Muscle layer of colon (tissue), 2 donors: Measurements from ENCODE around the gene POLR3C.

Source experiments
- H3K27ac ChIP-seq: one replicate; pipeline ENCODE4 v1.7.0; 2013; ENCODE audit warnings: low read depth, mild to moderate bottlenecking, low read length, moderate library complexity
- H3K27me3 ChIP-seq, 2 donors: one replicate each; pipeline ENCODE4 v1.7.0; 2013; ENCODE audit warnings: low read length in 2 of 2, mild to moderate bottlenecking in 2 of 2; ENCODE audit not compliant: insufficient read depth in 2 of 2, control insufficient read depth in 1 of 2
- H3K36me3 ChIP-seq: one replicate; pipeline ENCODE4 v1.7.0; 2013; ENCODE audit warnings: mild to moderate bottlenecking, low read length; ENCODE audit not compliant: insufficient read depth
- H3K4me1 ChIP-seq: one replicate; pipeline ENCODE4 v1.7.0; 2013; ENCODE audit warnings: mild to moderate bottlenecking, low read length; ENCODE audit not compliant: insufficient read depth
- H3K4me3 ChIP-seq, 2 donors: one replicate each; pipeline ENCODE4 v1.7.0; 2013; ENCODE audit warnings: low read length in 2 of 2, low read depth in 1 of 2, mild to moderate bottlenecking in 1 of 2, moderate library complexity in 1 of 2
- H3K9ac ChIP-seq: one replicate; pipeline ENCODE4 v1.7.0; 2013; ENCODE audit warnings: low read length
- H3K9me3 ChIP-seq: one replicate; pipeline ENCODE4 v1.7.0; 2013; ENCODE audit warnings: mild to moderate bottlenecking, low read length
- donor health status: abdominal sarcoma.
- donor health status: Adenocarcinoma of cecum.

Gene POLR3C

GRCh38 chr1:145878724-145879123, 54.7 kb downstream of the POLR3C start:
- Histone ChIP-seq H3K27ac (no peak overlapping the region), H3K27me3 (no peaks in the 10 kb centered on the region), H3K9ac (no peak overlapping the region)

GRCh38 chr1:145879775-145880174, 55.8 kb downstream of the POLR3C start:
- Histone ChIP-seq H3K27me3 (peaks cover 0 to under 1% of the 10 kb centered on the region in 2 donors), H3K4me1 (no peaks in the 10 kb centered on the region), H3K4me3 (no peak overlapping the region), H3K9ac (no peak overlapping the region), H3K36me3 (no peaks in the 10 kb centered on the region), H3K27ac (no peak overlapping the region), H3K9me3 (no peaks in the 10 kb centered on the region)

More at GRCh38 chr1:145878724-145879123, 54.7 kb downstream of the POLR3C start:
- Histone ChIP-seq H3K4me3 (no peak overlapping the region), H3K9me3 (no peaks in the 10 kb centered on the region), H3K36me3 (no peaks in the 10 kb centered on the region), H3K4me1 (no peaks in the 10 kb centered on the region)

DNA sequence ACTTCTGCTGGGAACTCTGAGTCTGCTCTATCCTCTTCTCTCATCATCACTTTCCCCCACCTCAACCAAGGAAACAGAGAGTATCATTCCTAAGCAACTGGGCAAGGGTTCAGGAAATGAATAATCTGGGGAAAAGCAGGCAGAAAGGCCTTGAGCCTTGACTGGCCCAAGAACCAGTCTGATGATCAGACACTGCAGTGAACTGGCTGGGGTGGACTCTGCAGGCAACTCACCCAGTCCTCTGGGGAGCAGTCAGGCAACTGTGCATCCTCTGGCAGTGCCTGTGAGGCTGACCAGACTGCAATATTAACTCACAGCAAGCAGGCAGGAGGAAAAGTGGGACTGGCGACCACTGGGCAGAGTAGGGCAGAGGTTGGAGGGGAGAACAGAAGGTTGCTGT, 60.7 kb downstream of the POLR3C start:
- Histone ChIP-seq H3K27me3 (peaks cover 0 to 6% of the 10 kb centered on the region in 2 donors), H3K4me3 (no peak overlapping the region), H3K9ac (no peak overlapping the region), H3K27ac (no peak overlapping the region), H3K9me3 (no peaks in the 10 kb centered on the region), H3K4me1 (peaks cover 7% of the 10 kb centered on the region), H3K36me3 (no peaks in the 10 kb centered on the region)

GRCh38 chr1:145885738-145886287, 61.8 kb downstream of the POLR3C start, which contains the start of gene ANKRD35:
Gene ANKRD35, minus strand, starts transcription at chr1:145885866. Its CDS starts 108 bp downstream, at chr1:145885758.
- Histone ChIP-seq H3K9me3 (no peaks in the 10 kb centered on the region), H3K27me3 (peaks cover 0 to 6% of the 10 kb centered on the region in 2 donors), H3K36me3 (no peaks in the 10 kb centered on the region), H3K27ac (peak within 1 kb of the TSS; percentile 1), H3K4me1 (peaks cover 7% of the 10 kb centered on the region), H3K9ac (no peak within 1 kb of the TSS), H3K4me3 (peak within 1 kb of the TSS; percentile 66 to 87)

DNA sequence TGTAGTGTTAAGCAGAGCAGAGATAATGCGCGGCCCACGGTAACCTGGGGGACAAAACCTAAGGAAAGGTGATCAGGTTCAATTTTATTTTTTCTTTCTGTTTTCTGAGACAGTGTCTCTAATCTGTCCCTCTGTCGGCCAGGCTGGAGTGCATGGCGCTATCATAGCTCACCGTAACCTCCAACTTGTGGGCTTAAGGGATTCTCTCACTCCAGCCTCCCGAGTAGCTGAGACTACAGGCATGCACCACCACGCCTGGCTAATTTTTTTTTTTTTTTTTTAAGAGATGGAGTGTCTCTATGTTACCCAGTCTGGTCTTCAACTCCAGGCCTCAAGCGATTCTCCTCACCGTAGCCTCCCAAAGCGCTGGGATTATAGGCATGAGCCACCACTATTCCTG, 62.4 kb downstream of the POLR3C start:
- Histone ChIP-seq H3K9ac (no peak overlapping the region), H3K36me3 (no peaks in the 10 kb centered on the region), H3K4me3 (peak overlapping the region; percentile 66 to 87), H3K4me1 (peaks cover 12% of the 10 kb centered on the region), H3K27me3 (peaks cover 0 to 6% of the 10 kb centered on the region in 2 donors), H3K9me3 (no peaks in the 10 kb centered on the region), H3K27ac (peak overlapping the region; percentile 1)

DNA sequence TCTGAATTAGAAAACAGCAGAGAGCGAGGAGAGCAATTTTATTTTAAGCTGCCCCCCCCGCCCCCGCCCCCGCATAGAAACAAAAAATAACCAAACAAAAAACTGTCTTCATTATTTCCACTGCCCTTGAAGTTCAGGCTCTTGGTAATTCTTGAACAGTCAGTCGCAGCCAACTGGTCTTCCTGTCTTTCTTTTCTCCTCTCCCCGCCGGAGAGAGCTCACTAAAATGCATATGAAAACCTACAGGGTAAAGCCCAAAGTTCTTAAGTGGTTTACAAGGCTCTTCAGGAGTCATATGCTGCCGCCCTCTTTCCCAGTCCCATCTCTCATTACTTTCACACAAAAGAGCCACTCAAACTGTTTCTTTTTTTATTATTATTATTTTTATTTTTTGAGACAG, 62.8 kb downstream of the POLR3C start:
- Histone ChIP-seq H3K4me3 (no peak overlapping the region), H3K27ac (no peak overlapping the region), H3K9me3 (no peaks in the 10 kb centered on the region), H3K4me1 (peaks cover 16% of the 10 kb centered on the region), H3K27me3 (peaks cover 0 to 6% of the 10 kb centered on the region in 2 donors), H3K9ac (no peak overlapping the region), H3K36me3 (no peaks in the 10 kb centered on the region)

DNA sequence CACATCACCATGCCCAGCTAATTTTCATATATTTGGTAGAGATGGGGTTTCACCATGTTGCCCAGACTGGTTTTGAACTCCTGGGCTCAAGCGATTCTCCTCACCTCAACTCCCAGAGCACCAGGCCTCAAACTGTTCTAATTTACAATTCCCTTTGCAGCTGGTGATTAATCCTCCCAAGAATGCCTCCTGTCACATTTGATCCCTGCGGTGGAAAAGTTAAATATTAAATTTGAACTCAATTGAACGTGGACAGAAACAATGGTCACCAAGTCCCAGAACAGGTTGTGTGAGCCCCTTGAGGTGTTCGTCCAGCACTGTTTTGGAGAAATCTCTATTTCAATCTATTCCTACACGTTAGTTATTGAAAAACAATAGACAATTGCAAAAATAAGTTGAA, 63.6 kb downstream of the POLR3C start:
- no peaks in the 10 kb centered on the region for H3K36me3 ChIP-seq
- peaks cover 23% of the 10 kb centered on the region for H3K4me1 ChIP-seq
- no peak overlapping the region for H3K27ac ChIP-seq
- peaks cover 0 to 6% of the 10 kb centered on the region in 2 donors for H3K27me3 ChIP-seq
- H3K9ac ChIP-seq, result no peak overlapping the region
- no peaks in the 10 kb centered on the region for H3K9me3 ChIP-seq
- no peak overlapping the region for H3K4me3 ChIP-seq

GRCh38 chr1:145889722-145890121, 65.7 kb downstream of the POLR3C start:
- Histone ChIP-seq H3K27ac (no peak overlapping the region), H3K36me3 (no peaks in the 10 kb centered on the region), H3K9ac (no peak overlapping the region), H3K4me1 (peaks cover 28% of the 10 kb centered on the region), H3K9me3 (no peaks in the 10 kb centered on the region), H3K27me3 (peaks cover 0 to 6% of the 10 kb centered on the region in 2 donors), H3K4me3 (no peak overlapping the region)

DNA sequence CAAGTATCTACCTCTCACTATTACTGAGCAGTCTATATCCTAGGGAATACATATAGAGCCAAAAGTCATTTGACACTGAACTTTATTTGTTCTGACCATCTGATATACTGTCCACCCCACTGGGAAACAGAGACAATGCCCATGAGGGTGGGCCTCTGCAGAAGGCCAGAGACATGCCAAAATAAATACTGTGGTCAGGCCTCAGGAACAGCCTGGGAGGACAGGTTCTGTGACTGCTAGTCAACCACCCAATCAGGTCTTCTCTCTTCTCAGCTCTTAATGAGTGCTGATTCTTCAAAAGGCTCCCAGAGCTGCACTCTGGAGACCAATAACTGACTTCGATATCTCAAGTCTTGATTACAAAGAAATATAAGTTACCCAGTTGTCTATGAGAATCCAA, 67.1 kb downstream of the POLR3C start:
- H3K9ac ChIP-seq, result no peak overlapping the region
- peaks cover 21% of the 10 kb centered on the region for H3K4me1 ChIP-seq
- no peaks in the 10 kb centered on the region for H3K27me3 ChIP-seq
- no peak overlapping the region for H3K27ac ChIP-seq
- H3K4me3 ChIP-seq, result no peak overlapping the region
- H3K9me3 ChIP-seq, result no peaks in the 10 kb centered on the region
- no peaks in the 10 kb centered on the region for H3K36me3 ChIP-seq

- Histone ChIP-seq H3K4me3 (peak overlapping the region in 1 of 2 donors; percentile 39), H3K9me3 (no peaks in the 10 kb centered on the region), H3K36me3 (no peaks in the 10 kb centered on the region), H3K27me3 (no peaks in the 10 kb centered on the region), H3K27ac (peak overlapping the region; percentile 43), H3K9ac (peak overlapping the region; percentile 42), H3K4me1 (peaks cover 21% of the 10 kb centered on the region)
Measured at GRCh38 chr1:145891587-145892485, 67.8 kb downstream of the POLR3C start.

DNA sequence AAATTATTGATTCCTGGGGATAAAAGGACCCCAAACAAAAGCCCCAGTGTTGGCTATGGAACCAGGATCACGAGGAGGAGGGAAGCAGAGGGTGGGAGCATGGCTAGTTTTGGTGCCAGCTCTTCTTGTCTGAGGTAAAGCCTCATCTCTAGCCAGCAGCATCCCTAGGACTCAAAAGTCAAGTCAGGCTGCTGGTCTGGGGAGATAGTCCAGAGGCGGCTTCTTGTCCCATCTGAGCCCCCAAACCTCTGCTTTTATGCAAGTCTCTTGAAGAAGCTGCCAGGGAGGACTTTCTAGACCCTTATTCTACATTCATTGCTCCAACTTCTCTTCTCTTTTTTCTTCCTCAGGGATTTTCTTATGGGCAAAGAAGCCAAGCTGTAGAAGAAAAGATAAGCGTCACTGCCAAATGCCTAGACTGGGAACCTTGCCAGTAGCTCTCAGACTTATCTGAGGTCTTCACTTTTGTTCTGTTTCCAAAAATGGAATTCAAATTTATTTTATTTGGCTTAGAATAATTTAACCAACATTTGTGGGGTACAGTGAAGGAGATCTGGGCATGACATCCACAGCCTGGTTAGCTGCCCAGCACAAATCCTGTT, 68.6 kb downstream of the POLR3C start:
- Histone ChIP-seq H3K36me3 (no peaks in the 10 kb centered on the region), H3K9me3 (no peaks in the 10 kb centered on the region), H3K9ac (peak overlapping the region; percentile 42), H3K4me3 (peak overlapping the region in 1 of 2 donors; percentile 39), H3K27me3 (no peaks in the 10 kb centered on the region), H3K4me1 (peaks cover 21% of the 10 kb centered on the region), H3K27ac (peak overlapping the region; percentile 27)
